SW 1271 (cell line): Measurements from ENCODE around the gene RNASEH1.

ENCODE experiments used
- DNase-seq, 2 experiments: peaks; one replicate each; lab custom pipeline; 2025; lab: John Stamatoyannopoulos, UW

Gene RNASEH1

DNA sequence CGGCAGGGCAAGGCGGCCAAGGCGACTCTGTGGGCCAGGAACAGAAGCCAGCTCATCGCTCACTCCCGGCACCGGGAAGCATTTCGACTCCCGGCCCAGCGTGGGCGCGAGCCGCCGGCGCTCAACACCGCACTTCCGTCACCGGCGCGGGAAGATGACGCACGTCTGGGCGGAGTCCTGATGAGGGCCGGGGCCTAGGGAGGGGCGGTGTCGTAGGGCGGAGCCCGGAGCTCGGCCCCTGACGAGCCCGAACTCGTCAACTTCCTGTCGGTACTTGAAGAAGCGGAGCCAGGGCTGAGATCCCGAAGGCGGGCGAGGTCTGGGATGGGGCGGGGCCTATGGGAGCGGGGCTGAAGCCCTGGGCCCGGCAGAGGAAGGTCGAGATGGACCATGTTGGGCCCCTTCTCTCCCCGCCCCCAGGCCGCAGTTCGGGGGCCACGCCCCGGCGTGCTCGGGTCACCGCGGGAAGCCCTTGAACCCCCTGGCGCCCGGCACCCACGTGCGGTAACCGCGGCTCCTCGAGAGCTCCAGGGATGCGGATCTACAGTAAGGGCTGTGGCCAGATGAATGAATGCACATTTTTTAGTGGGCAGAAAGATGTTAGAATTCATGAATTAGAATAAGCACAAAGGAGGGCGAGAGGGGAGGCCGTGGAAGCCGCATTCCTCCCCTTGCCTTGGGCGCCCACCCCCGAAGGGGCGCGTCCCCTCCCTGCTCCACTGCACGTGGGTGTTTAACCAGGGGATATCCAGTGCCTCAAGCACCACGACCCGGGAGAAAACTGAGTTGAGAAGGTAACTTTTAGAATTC is at the start of gene RNASEH1:
Gene RNASEH1, minus strand, starts transcription at position 129 of the 810 bp plus-strand sequence. Its CDS starts 73 bp downstream, at position 56.
- DNase-seq: peak; percentile 97 to 98

- DNase-seq: no peak
Observed at GRCh38 chr2:3606370-3607201, 48.5 kb upstream of the RNASEH1 start.

DNA sequence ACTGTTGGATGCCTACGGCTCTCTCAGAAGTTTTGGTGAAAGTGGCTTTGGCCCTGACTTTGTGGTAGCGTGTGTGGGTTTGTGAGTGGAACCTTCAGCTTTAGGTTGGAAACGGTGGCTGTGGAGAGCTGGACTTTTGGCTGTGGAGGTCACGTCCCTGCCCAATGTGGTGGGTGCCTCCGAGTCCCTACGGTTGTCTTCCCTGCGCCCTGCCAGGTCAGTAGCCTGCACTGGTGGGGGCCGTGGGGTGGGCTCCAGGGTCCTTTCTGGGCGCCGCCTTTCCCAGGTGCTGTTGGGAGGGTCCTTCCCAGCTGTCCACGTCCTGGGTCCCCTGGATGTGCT is 47.9 kb upstream of the RNASEH1 start:
- no peak for DNase-seq

- DNase-seq: peak in 1 of 2 experiments; percentile 26
Observed at GRCh38 chr2:3604991-3605961, 47.1 kb upstream of the RNASEH1 start.

- no peak for DNase-seq
Observed at GRCh38 chr2:3604207-3604877, 46.2 kb upstream of the RNASEH1 start.

- DNase-seq: no peak
Observed at GRCh38 chr2:3603536-3604206, 45.5 kb upstream of the RNASEH1 start.

- DNase-seq: no peak
Observed at GRCh38 chr2:3602553-3603339, 44.6 kb upstream of the RNASEH1 start.

DNA sequence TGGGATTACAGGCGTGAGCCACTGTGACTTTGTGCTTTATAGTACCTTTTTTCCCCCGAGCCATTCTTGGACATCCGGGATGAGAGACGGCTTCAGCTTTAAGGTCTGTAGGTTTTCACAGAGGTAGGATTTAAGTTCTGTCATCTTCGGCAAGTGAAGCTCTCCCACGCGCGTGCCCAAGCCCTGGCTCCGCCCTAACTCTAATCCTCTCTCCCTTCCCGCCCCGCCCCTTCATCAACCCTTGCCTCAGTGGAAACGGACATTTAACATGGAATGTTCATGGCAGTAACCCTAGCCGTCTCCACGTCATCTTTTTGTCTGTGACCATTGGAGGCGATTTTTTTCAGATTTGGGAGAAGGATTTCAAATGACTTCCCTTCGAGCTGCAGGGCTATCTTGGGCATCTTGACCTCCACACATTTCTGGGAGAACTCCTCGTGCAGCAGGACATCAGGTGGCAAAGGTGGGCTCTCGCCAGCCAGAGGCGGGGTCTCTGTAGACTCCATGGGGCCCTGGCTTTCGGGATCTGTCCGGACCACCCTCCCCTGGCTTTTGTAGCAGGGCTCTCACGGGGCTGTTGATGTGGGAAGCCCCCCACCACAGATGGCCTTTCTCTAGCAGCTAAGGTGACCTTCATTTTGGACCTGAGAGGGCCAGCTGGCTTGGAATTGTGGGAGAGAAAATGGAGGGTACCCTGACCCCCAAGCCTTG is 43.6 kb upstream of the RNASEH1 start:
- DNase-seq: no peak

- no peak for DNase-seq
Observed at GRCh38 chr2:3600256-3600855, 42.2 kb upstream of the RNASEH1 start.

DNA sequence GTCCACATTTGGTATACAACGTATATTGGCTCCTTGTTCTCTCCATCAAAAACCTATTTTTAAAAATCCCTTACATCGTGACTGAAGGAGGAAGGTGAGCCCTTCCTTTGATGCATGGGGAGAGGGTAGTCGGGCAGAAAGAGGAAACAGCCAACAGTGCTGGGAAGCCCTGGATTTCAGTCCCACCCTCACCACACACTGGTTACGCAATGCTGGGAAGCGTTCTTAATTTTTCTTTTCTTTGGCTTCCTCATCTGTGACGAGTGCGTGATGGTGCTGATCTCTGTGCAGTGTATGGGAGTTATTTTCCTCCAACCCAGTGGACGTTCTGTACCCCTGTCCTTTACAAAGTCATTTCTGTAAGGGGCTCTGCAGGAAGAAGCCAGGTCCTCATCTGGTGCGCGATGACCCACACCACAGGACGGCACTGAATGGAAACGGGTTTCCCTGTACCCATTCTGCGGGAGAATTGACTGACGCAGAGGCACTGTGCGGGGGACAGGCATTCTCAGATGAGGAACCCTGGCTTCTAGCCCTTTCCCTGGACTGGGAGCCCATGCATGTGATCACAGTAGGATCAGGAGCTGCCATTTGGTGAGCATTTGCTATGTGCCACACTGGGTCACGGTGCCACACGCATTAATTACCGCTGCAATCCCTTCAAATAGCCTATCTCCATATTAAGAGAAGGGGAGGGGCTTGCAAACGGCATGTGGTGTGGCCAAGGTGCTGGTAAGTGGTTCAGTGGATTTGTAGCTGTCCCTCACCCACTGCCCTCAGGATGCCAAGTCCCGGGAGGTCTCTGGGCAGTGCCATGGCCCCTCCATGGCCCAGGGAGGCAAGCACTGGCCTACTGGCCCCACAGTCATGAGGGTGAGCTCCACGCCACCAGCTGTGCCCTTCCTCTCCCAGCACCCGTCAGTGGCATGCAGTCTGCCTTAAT is 41.0 kb upstream of the RNASEH1 start:
- no peak for DNase-seq

DNA sequence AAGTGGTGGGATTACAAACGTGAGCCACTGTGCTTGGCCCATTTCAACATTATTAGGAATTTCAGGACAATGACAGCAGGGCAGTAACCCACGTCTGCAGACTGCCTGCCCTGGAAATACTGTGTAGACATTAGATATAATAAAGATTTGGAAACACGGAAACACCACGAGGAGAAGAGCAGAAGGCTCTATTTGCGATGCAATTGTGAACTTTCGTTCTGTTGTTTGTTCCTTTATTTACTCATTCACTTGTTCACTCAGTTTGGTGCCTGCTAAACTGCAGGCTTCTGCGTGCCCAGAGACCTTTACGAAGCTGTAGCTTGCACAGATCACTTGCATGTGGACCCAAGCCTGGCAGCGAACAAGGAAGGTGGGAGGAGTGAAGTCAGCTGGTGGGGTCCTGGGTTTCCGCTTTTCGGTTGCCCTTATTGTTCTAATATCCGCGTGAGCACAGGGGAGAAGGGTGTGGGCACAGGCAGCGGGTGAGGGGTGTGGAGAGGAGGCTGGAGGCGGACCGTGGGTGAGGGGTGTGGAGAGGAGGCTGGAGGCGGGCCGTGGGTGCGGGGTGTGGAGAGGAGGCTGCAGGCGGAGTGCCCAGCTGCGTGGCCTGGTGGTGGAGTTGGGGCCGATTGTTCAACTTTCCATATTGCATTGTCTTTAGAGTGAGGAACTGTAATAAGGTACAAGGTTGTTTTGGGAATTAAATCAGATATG is 40.2 kb upstream of the RNASEH1 start:
- DNase-seq: no peak

GRCh38 chr2:3597567-3597966 is 39.4 kb upstream of the RNASEH1 start:
- DNase-seq: no peak

GRCh38 chr2:3596901-3597417 is 38.8 kb upstream of the RNASEH1 start:
- DNase-seq: no peak

- DNase-seq: no peak
Observed at GRCh38 chr2:3595985-3596384, 37.9 kb upstream of the RNASEH1 start.

DNA sequence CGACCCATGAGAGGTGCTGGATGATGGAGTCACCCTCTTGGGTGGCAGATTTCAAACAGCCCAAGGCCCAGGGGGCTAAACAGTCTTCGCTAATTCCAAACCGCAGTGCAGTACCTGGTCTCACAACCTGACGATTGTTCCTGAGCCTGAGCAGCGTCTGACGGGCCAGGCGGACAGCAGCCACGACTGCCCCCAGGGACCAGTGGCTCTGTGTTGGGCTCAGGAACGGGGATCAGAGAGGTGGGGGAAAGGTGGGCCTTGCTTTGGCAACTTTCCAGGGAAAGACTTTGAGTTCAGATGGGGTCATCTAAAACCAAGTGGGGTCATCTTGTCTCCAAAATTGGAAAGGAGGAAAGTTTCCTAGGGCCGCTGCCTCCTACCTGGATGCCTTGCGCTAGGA is 37.3 kb upstream of the RNASEH1 start:
- DNase-seq: no peak

DNA sequence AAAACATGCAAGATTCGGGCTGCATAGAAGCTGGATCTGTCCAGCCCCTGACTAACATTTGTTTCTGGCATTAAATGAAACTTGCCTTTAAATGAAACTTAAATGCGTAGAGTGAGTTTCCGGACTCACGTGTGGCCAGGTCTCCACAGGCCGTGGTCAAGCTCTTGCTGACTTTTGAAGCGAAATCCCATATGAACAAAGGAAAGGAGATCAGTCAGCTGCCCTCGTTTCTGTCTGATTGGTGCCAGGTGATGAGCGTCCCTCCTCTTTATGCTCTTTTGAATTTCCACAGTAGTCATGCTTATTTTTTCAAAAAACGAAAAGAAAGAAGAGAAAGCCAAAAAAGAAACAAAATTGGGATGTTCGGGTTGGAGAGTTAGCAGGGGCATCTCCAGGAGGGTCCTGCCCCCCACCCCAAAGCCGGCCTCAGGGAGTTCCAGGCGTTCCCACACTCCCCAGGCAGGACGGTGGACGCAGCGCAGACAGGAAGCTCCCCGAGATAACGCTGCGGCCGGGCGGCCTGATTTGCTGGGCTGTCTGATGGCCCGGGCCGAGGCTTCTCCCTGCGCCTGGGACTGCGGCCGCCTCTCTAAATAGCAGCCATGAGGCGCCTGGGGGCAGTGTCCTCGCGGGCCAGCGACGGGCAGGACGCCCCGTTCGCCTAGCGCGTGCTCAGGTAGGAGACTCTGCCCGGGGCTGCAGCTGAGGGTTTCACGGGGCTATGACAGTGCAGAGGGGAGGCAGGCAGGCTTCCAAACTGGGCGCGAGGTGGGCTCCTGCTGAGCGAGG is 36.6 kb upstream of the RNASEH1 start, which contains the start of gene COLEC11:
Gene COLEC11, plus strand, starts transcription at position 620 of the 789 bp plus-strand sequence. CDS start 9,229 bp downstream, outside the sequence.
- DNase-seq: no peak
